HL-60 (cell line): ENCODE data around the gene ATXN7L2.

Experiments
- DNase-seq, 2 experiments: peaks; one replicate each; pipeline ENCODE4 v3.0.0-alpha.2; 2010 to 2020; ENCODE audit warnings: low read depth in 1 of 2, low spot score in 1 of 2
- H3K27ac ChIP-seq: fragments of 250-450 bp; sonication (Bioruptor Pico); replicated peaks from 2 replicates; pipeline ENCODE4 v1.5.1; 2020; ENCODE audit warnings: mild to moderate bottlenecking, moderate library complexity
- H3K27me3 ChIP-seq: fragments of 250-450 bp; sonication (Bioruptor Pico); 2 replicates; pipeline ENCODE4 v1.5.1; 2021; ENCODE audit warnings: mild to moderate bottlenecking, moderate library complexity; ENCODE audit not compliant: insufficient read depth, poor library complexity, severe bottlenecking
- H3K4me3 ChIP-seq: replicated peaks from 2 replicates; pipeline ENCODE4 v1.5.1; 2011; ENCODE audit warnings: mild to moderate bottlenecking, control low read depth, low read length; ENCODE audit not compliant: insufficient read depth
- CTCF ChIP-seq: IDR thresholded peaks from one replicate; pipeline ENCODE4 v1.5.1; 2011; ENCODE audit warnings: low read length, control low read depth, inconsistent platforms; ENCODE audit not compliant: insufficient read depth
- GABPA ChIP-seq: IDR thresholded peaks from 2 replicates; pipeline ENCODE4 v1.6.1; 2012; ENCODE audit warnings: low read depth
- POLR2AphosphoS5 ChIP-seq: IDR thresholded peaks from 2 replicates; pipeline ENCODE4 v1.6.1; 2012; ENCODE audit warnings: low read depth
- REST ChIP-seq: IDR thresholded peaks from 2 replicates; pipeline ENCODE4 v1.6.1; 2012; ENCODE audit warnings: low read depth; ENCODE audit not compliant: insufficient replicate concordance
- SPI1 ChIP-seq: IDR thresholded peaks from 2 replicates; pipeline ENCODE4 v1.6.1; 2012; ENCODE audit warnings: low read depth, mild to moderate bottlenecking, borderline replicate concordance

Gene ATXN7L2

GRCh38 chr1:109508001-109508872 is 24.5 kb downstream of the ATXN7L2 start:
- no peak for DNase-seq
- H3K27me3 ChIP-seq, result no peaks in the 10 kb centered on the region
- no peak overlapping the region for H3K4me3 ChIP-seq
- H3K27ac ChIP-seq, result no peak overlapping the region
- TF ChIP-seq SPI1, result no peak
- no peak for TF ChIP-seq CTCF
- TF ChIP-seq GABPA, result no peak
- no peak for TF ChIP-seq POLR2AphosphoS5
- no peak for TF ChIP-seq REST

GRCh38 chr1:109508873-109509175 is 25.1 kb downstream of the ATXN7L2 start:
- Histone ChIP-seq H3K27ac (no peak overlapping the region), H3K27me3 (no peaks in the 10 kb centered on the region), H3K4me3 (peak overlapping the region; percentile 53)
- no peak for DNase-seq
- TF ChIP-seq CTCF (no peak), SPI1 (no peak), REST (no peak), POLR2AphosphoS5 (no peak), GABPA (no peak)

- TF ChIP-seq POLR2AphosphoS5 (no peak), CTCF (no peak), SPI1 (no peak), GABPA (no peak)
- no peak within 1 kb of the TSS for H3K27ac ChIP-seq
- H3K4me3 ChIP-seq, result peak within 1 kb of the TSS; percentile 53
- H3K27me3 ChIP-seq, result no peaks in the 10 kb centered on the region
- peak in 1 of 2 experiments; percentile 49 for DNase-seq
Observed at GRCh38 chr1:109509176-109510134, 25.8 kb downstream of the ATXN7L2 start, which contains the start of gene AMIGO1. Gene AMIGO1 (minus strand): TSS chr1:109509727. CDS start chr1:109508912, 815 bp downstream.
